ENCODE data around the gene WASHC3. TPM values are rescaled to one million over a fixed set of nuclear protein-coding genes. Genes with fewer than 3 reads are reported as not detected.

WASHC3 gene
- total and polyA plus RNA-seq, 9 donors, result 24.8 to 72.8 (median 35.6) TPM

DNA sequence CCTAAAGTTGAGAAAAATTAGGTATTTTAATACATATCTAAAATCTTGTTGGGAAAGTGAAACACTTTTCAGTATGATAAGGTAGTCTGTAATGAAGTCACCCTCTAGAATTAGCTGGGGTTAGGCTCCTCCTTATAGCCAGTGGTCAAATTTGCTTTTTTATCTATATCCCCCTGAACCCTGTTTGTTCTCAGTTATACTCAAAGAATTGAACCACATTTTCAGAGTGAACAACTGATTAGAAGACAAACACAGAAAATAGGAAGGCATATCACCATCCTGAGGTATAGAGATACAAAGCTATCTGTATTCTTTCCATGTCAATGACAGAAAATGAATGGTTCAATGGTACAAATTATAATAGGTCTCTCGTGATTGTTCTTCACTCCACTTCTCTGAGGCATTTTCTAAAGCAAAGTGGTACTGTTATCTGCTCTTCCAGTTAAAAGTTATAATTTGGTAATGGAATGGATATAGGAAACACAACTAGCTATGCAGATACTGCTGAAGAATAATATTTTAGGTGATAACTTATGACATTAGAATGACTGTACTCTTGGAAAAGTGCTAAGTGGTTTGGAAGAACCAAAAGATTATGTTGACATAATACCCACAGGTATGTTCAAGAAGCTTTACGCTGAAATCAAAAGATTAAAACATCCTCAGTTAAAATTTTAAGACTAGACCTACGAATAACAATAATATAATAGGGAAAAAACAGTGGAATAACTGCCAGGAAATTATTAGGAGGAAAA, 27.6 kb downstream of the WASHC3 start:
- intact Hi-C loops (cut with DNase I), result no loop called here
- TF ChIP-seq, protein P1, sequence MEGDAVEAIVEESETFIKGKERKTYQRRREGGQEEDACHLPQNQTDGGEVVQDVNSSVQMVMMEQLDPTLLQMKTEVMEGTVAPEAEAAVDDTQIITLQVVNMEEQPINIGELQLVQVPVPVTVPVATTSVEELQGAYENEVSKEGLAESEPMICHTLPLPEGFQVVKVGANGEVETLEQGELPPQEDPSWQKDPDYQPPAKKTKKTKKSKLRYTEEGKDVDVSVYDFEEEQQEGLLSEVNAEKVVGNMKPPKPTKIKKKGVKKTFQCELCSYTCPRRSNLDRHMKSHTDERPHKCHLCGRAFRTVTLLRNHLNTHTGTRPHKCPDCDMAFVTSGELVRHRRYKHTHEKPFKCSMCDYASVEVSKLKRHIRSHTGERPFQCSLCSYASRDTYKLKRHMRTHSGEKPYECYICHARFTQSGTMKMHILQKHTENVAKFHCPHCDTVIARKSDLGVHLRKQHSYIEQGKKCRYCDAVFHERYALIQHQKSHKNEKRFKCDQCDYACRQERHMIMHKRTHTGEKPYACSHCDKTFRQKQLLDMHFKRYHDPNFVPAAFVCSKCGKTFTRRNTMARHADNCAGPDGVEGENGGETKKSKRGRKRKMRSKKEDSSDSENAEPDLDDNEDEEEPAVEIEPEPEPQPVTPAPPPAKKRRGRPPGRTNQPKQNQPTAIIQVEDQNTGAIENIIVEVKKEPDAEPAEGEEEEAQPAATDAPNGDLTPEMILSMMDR (IDR thresholded peaks at IDR 0.05), result no peak
- TF ChIP-seq POLR2A (IDR thresholded peaks at IDR 0.05) (no peak), EP300 (IDR thresholded peaks at IDR 0.05) (no peak)
- no peaks in the 10 kb centered on the region for H3K36me3 ChIP-seq
- H3K27ac ChIP-seq, result no peak overlapping the region
- no peak for DNase-seq
- no peak overlapping the region for H3K4me3 ChIP-seq
- H3K27me3 ChIP-seq, result no peaks in the 10 kb centered on the region
- no peaks in the 10 kb centered on the region for H3K4me1 ChIP-seq (ENCODE audit: insufficient read depth)
- WGBS, 3 donors, result 23 to 39% (median 32%) methylated on average over 3 of the region's 3 CpGs
- H3K9me3 ChIP-seq, result no peaks in the 10 kb centered on the region

DNA sequence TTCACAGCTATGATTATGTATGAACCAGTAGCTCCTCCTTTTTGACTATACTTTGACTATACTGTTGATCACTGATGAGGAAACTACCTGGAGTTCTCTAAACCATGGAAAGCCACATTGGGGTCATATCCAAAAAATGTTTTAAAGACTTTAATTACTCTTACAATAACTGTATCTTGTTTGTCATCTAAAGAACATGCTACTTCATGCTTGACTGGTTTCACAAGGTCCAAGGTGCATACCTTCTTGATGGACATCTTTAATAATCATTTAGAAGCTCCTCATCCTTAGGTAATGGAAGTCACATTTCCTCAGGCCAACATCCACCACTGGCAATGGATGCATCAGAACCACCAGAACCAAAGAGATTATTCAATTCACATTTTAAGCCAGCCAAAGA, 29.9 kb downstream of the WASHC3 start:
- Histone ChIP-seq H3K27ac (no peak overlapping the region), H3K4me3 (no peak overlapping the region), H3K27me3 (no peaks in the 10 kb centered on the region), H3K4me1 (ENCODE audit: insufficient read depth) (no peaks in the 10 kb centered on the region), H3K9me3 (no peaks in the 10 kb centered on the region), H3K36me3 (no peaks in the 10 kb centered on the region)
- intact Hi-C loops (cut with DNase I), result no loop called here
- DNase-seq, result no peak
- TF ChIP-seq POLR2A (IDR thresholded peaks at IDR 0.05) (no peak), EP300 (IDR thresholded peaks at IDR 0.05) (no peak)
- TF ChIP-seq, protein P1 (IDR thresholded peaks at IDR 0.05), result no peak

DNA sequence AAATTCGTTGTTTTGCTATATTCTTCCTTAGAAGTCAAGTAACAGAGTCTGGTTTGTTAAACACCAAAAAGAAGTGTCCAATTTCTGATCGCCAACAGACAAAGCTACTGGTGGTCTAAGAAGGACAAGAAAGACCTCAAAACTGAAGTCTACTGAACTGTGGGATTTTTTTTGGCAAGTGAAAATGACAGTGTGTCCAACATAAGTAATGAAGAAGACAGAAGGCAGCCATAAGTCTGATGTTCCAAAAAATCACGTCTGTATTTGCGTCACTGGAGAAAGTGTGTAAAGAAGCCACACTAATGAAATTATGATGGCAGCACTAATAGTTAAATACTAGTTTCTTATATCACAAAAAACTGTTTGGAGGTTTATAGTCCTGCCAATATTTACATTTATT, 32.6 kb downstream of the WASHC3 start:
- Histone ChIP-seq H3K27ac (no peak overlapping the region), H3K4me1 (ENCODE audit: insufficient read depth) (no peaks in the 10 kb centered on the region), H3K9me3 (no peaks in the 10 kb centered on the region), H3K27me3 (no peaks in the 10 kb centered on the region), H3K4me3 (no peak overlapping the region), H3K36me3 (no peaks in the 10 kb centered on the region)
- intact Hi-C loops (cut with DNase I), result no loop called here
- no peak for DNase-seq
- WGBS, 3 donors, result 59 to 78% (median 68%) methylated on average over 4 of the region's 4 CpGs
- TF ChIP-seq POLR2A (IDR thresholded peaks at IDR 0.05) (no peak), EP300 (IDR thresholded peaks at IDR 0.05) (no peak)
- TF ChIP-seq, protein P1 (IDR thresholded peaks at IDR 0.05), result no peak

DNA sequence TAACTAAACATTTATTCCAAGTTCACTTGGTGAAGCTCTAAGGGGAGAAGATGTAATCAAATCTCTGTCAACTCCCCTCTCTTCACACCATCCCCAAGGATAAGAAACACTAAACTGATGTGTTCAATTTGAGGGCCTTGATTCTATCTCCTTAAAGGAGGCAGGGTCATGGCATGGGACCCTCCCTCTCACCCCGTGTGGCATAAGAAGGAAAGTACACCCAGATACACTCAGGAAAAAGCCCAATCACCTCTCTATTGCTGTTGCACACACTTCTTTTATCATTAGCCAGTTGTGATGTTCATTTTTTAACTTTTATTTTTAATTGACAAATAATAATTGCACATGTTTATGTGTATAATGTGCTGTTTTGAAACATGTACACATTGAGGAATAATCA, 35.1 kb downstream of the WASHC3 start:
- H3K27me3 ChIP-seq, result no peaks in the 10 kb centered on the region
- TF ChIP-seq, protein P1 (IDR thresholded peaks at IDR 0.05), result no peak
- TF ChIP-seq EP300 (IDR thresholded peaks at IDR 0.05) (no peak), POLR2A (IDR thresholded peaks at IDR 0.05) (no peak)
- H3K9me3 ChIP-seq, result no peaks in the 10 kb centered on the region
- H3K4me3 ChIP-seq, result no peak overlapping the region
- peaks cover 6% of the 10 kb centered on the region for H3K4me1 ChIP-seq (ENCODE audit: insufficient read depth)
- intact Hi-C loops (cut with DNase I), result no loop called here
- H3K36me3 ChIP-seq, result no peaks in the 10 kb centered on the region
- no peak for DNase-seq
- 59 to 67% (median 66%) methylated on average over 1 of the region's 1 CpG for WGBS, 3 donors
- H3K27ac ChIP-seq, result no peak overlapping the region
